ENCODE measurements around the gene TMEM116.
A peak's percentile ranks its signal among the peaks of the same experiment; 100 is the strongest.
"Not testable (repeated sequence)": the region's sequence is repeated elsewhere in the genome, so short reads cannot be mapped to it uniquely, and the experiment has no call there.

The TMEM116 gene

GRCh38 chr12:112012775-112013600 is at the start of gene TMEM116, which contains the start of gene ERP29:
Gene TMEM116, minus strand, starts transcription at chr12:112013165. Its CDS starts 7,895 bp downstream, at chr12:112005270.
Gene ERP29, plus strand, starts transcription at chr12:112013426. Its CDS starts 40 bp downstream, at chr12:112013466.
- peaks cover 8% of the 10 kb centered on the region for H3K9me3 Mint-ChIP-seq
- H3K4me3 Mint-ChIP-seq, result peak within 1 kb of the TSS; percentile 85
- H3K27ac Mint-ChIP-seq, result peak within 1 kb of the TSS; percentile 91
- H3K27me3 Mint-ChIP-seq (ENCODE audit: low read depth), result no peaks in the 10 kb centered on the region
- peaks cover 33% of the 10 kb centered on the region for H3K36me3 Mint-ChIP-seq (ENCODE audit: low read depth)
- peaks cover 39% of the 10 kb centered on the region for H3K4me1 Mint-ChIP-seq (ENCODE audit: low read depth)

- Mint-ChIP-seq H3K36me3 (ENCODE audit: low read depth) (peaks cover 26% of the 10 kb centered on the region), H3K4me1 (ENCODE audit: low read depth) (no peaks in the 10 kb centered on the region), H3K4me3 (no peak overlapping the region), H3K27ac (peak overlapping the region; percentile 9), H3K9me3 (no peaks in the 10 kb centered on the region), H3K27me3 (ENCODE audit: low read depth) (no peaks in the 10 kb centered on the region)
Measured at GRCh38 chr12:112061137-112061536, 48.2 kb upstream of the TMEM116 start.

DNA sequence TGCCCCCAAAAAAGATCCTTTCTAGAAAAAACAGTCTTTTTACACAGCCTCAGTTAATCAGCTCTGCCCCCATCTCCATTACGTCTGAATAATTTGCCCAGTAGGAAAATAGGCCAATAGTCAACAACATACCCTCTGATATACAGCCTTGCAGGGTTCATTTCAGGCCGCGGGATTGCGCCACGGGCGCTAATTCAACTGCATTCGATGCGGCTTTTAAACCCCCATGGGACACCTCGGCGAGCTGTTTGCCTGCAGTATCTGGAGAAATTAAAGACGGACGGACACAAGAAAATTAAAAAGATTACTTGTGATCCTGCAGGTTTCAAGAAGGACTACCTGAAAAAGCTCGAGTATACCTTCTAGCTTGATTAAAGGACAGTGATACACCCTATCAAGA is 36.4 kb upstream of the TMEM116 start:
- Mint-ChIP-seq H3K4me1 (ENCODE audit: low read depth) (peaks cover 12% of the 10 kb centered on the region), H3K27ac (no peak overlapping the region), H3K4me3 (no peak overlapping the region), H3K36me3 (ENCODE audit: low read depth) (peaks cover 48% of the 10 kb centered on the region), H3K9me3 (no peaks in the 10 kb centered on the region), H3K27me3 (ENCODE audit: low read depth) (no peaks in the 10 kb centered on the region)

DNA sequence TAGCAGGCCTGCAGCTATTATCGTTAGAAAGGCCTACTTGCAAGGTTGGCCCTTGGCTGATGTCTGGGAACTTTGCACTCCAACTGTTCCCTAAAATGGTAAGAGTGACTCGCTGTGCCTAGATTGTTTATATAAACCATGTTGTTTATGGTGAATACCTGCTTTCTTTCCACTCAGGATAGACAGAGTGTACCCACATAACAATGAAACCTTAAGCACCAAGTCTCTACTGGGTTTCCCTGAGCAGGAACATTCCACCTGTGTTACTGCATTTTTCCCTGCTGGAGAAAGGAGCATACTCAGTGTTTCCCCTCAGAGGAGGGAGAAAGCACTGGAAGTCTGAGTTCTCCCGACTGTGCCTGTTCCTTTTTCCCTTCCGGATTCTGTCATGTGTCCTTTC is 33.0 kb upstream of the TMEM116 start:
- H3K9me3 Mint-ChIP-seq, result no peaks in the 10 kb centered on the region
- no peak overlapping the region for H3K27ac Mint-ChIP-seq
- peaks cover 38% of the 10 kb centered on the region for H3K36me3 Mint-ChIP-seq (ENCODE audit: low read depth)
- no peaks in the 10 kb centered on the region for H3K4me1 Mint-ChIP-seq (ENCODE audit: low read depth)
- no peak overlapping the region for H3K4me3 Mint-ChIP-seq
- no peaks in the 10 kb centered on the region for H3K27me3 Mint-ChIP-seq (ENCODE audit: low read depth)

GRCh38 chr12:112036614-112037013 is 23.6 kb upstream of the TMEM116 start:
- not testable (repeated sequence) for H3K27me3 Mint-ChIP-seq (ENCODE audit: low read depth); H3K4me3 Mint-ChIP-seq; H3K4me1 Mint-ChIP-seq (ENCODE audit: low read depth); H3K27ac Mint-ChIP-seq; H3K9me3 Mint-ChIP-seq
- H3K36me3 Mint-ChIP-seq (ENCODE audit: low read depth), result peaks cover 50% of the 10 kb centered on the region

DNA sequence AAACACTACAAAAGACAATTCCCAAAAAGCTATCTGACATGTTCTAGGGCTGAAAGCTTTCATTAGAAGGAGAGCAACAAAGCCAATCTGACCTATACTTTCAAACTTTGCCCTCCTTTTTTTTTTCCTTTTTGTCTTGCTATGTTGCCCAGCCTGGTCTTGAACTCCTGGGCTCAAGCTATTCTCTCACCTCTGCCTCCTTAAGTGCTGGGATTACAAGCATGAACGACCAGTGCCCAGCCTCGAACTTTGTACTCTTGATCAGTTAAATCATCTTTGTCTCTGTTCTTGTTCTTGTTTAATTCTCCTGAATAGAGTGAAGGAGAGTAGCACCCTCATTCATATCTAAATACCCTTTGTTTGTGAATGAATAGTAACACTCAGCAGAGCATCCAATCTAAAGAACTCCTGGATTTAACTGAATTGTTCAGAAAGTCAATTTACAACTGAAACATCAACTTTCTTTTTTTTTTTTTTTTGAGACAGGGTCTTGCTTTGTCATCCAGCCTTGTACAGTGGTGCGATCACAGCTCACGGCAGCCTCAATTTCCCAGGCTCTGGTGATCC is 22.3 kb upstream of the TMEM116 start:
- H3K27ac Mint-ChIP-seq, result no peak overlapping the region
- H3K9me3 Mint-ChIP-seq, result no peaks in the 10 kb centered on the region
- peaks cover 58% of the 10 kb centered on the region for H3K36me3 Mint-ChIP-seq (ENCODE audit: low read depth)

DNA sequence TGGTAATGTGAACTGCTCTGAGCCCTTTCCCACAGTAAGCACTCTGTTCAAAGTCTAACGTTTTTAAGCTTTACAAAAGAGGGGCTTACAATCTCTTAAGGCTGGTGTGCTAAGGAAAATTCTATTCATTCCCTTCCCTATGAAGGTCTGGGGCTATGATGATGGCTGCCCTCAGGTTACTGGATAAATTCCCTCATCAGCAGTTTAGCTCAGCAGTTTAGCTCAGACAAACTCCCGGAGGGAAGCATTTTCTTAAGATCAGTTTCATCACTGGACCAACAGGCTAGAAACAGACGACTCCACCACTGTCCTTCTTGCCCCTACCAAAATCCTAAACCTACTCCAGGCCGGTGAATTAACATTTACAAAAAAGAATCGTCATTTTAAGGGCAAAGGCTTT is 19.3 kb upstream of the TMEM116 start:
- H3K4me3 Mint-ChIP-seq, result no peak overlapping the region
- H3K4me1 Mint-ChIP-seq (ENCODE audit: low read depth), result peaks cover 2% of the 10 kb centered on the region
- peaks cover 54% of the 10 kb centered on the region for H3K36me3 Mint-ChIP-seq (ENCODE audit: low read depth)
- H3K27me3 Mint-ChIP-seq (ENCODE audit: low read depth), result no peaks in the 10 kb centered on the region
- H3K9me3 Mint-ChIP-seq, result no peaks in the 10 kb centered on the region
- peak overlapping the region; percentile 41 for H3K27ac Mint-ChIP-seq

More for the DNA sequence above, 22.3 kb upstream of the TMEM116 start:
- Mint-ChIP-seq H3K27me3 (ENCODE audit: low read depth) (no peaks in the 10 kb centered on the region), H3K4me1 (ENCODE audit: low read depth) (peaks cover 2% of the 10 kb centered on the region), H3K4me3 (no peak overlapping the region)

GRCh38 chr12:112031472-112031871 is 18.5 kb upstream of the TMEM116 start:
- Mint-ChIP-seq H3K36me3 (ENCODE audit: low read depth) (peaks cover 52% of the 10 kb centered on the region), H3K27ac (no peak overlapping the region), H3K4me3 (no peak overlapping the region)

DNA sequence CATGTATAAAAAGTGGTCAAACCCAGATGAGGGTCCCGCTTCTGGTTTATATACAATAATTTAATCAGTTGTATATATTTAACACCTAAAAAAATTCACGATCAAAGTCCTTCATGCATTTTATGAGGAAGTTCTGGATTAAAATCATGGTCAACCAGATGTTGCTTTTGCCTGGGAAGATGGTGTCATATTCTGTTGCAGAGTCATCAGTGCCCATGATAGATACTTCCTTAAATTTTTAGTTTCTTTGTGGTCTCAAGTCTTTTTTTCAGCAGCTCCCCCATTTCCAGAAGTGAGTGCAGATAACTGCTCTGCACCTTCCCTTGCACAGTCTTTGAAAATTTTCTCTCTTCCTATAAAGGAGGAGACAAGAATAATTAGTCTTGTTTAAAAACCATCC is 16.3 kb upstream of the TMEM116 start:
- Mint-ChIP-seq H3K27ac (no peak overlapping the region), H3K4me3 (no peak overlapping the region), H3K4me1 (ENCODE audit: low read depth) (peaks cover 10% of the 10 kb centered on the region), H3K36me3 (ENCODE audit: low read depth) (peaks cover 50% of the 10 kb centered on the region), H3K27me3 (ENCODE audit: low read depth) (no peaks in the 10 kb centered on the region), H3K9me3 (no peaks in the 10 kb centered on the region)

More at GRCh38 chr12:112031472-112031871, 18.5 kb upstream of the TMEM116 start:
- Mint-ChIP-seq H3K9me3 (no peaks in the 10 kb centered on the region), H3K27me3 (ENCODE audit: low read depth) (no peaks in the 10 kb centered on the region), H3K4me1 (ENCODE audit: low read depth) (peaks cover 2% of the 10 kb centered on the region)

GRCh38 chr12:112025808-112026375 is 12.9 kb upstream of the TMEM116 start:
- Mint-ChIP-seq H3K27me3 (ENCODE audit: low read depth) (no peaks in the 10 kb centered on the region), H3K36me3 (ENCODE audit: low read depth) (peaks cover 50% of the 10 kb centered on the region), H3K4me3 (no peak overlapping the region), H3K27ac (peak overlapping the region; percentile 73), H3K9me3 (no peaks in the 10 kb centered on the region), H3K4me1 (ENCODE audit: low read depth) (peaks cover 18% of the 10 kb centered on the region)

DNA sequence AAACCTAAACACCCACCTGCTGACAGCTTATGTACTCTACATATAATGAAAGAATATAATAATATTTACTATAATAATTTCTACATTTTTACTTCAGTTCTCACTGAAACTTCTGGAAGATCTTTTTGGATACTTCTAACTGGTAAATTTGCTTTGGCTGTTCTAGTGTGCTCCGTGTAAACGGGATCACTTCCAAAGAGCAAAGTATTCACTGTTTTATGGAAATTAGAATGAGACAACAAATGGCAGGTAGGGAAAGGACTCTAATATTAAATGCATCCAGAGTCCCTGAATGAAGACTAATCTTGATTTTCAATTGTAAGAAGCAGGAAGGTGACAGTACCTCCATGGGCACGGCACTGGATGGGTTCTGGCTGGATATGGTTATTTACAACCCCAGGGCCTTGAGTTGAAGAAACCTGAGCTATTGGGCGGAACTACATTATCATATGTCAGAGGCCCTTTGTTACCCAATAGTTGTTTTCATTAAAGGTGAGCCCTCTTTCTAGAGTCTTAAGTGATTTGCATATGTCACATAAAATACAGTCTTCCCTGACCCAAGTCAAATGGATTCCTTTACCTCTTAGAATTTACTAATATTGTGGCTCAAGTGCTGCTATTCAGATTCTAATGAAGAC is 10.9 kb upstream of the TMEM116 start:
- H3K4me1 Mint-ChIP-seq (ENCODE audit: low read depth), result peaks cover 26% of the 10 kb centered on the region
- H3K36me3 Mint-ChIP-seq (ENCODE audit: low read depth), result peaks cover 38% of the 10 kb centered on the region
- no peak overlapping the region for H3K4me3 Mint-ChIP-seq
- H3K27ac Mint-ChIP-seq, result no peak overlapping the region
- no peaks in the 10 kb centered on the region for H3K9me3 Mint-ChIP-seq
- no peaks in the 10 kb centered on the region for H3K27me3 Mint-ChIP-seq (ENCODE audit: low read depth)

DNA sequence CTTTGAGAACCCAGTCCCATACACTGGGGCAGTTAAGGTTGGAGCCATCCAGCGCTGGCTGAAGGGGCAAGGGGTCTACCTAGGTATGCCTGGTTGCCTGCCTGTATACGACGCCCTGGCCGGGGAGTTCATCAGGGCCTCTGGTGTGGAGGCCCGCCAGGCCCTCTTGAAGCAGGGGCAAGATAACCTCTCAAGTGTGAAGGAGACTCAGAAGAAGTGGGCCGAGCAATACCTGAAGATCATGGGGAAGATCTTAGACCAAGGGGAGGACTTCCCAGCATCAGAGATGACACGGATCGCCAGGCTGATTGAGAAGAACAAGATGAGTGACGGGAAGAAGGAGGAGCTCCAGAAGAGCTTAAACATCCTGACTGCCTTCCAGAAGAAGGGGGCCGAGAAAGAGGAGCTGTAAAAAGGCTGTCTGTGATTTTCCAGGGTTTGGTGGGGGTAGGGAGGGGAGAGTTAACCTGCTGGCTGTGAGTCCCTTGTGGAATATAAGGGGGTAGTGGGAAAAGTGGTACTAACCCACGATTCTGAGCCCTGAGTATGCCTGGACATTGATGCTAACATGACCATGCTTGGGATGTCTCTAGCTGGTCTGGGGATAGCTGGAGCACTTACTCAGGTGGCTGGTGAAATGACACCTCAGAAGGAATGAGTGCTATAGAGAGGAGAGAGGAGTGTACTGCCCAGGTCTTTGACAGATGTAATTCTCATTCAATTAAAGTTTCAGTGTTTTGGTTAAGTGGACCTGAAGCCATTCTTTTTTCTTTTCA is 9.5 kb upstream of the TMEM116 start:
- H3K27ac Mint-ChIP-seq, result peak overlapping the region; percentile 59
- peaks cover 33% of the 10 kb centered on the region for H3K4me1 Mint-ChIP-seq (ENCODE audit: low read depth)
- peaks cover 29% of the 10 kb centered on the region for H3K36me3 Mint-ChIP-seq (ENCODE audit: low read depth)

DNA sequence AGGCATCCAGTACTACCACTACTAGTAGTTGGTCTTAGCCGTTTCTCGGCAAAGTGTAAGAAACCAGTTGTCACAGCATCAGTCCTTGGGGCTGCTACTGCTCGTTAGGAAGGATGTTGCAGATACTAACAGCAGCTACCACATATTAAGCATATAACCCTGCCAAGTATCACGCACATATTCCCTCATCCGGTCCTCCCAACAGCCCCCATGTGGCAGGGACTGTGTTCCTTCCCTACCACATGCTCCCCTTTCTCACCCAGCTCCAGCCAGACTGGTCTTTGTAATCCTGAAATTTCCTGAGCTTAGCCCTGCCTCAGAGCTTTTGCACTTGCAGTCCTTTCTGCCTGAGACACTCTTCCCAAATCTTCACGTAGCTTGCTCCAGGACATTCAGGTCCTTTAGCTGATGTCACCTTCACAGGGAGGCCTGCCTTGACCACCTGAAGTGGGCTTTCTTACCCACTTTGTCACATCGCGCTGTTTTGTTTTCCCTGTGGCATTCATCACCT is 8.0 kb upstream of the TMEM116 start:
- H3K27ac Mint-ChIP-seq, result peak overlapping the region; percentile 26

More for the DNA sequence above, 9.5 kb upstream of the TMEM116 start:
- no peaks in the 10 kb centered on the region for H3K9me3 Mint-ChIP-seq
- no peak overlapping the region for H3K4me3 Mint-ChIP-seq
- H3K27me3 Mint-ChIP-seq (ENCODE audit: low read depth), result no peaks in the 10 kb centered on the region

More for the DNA sequence above, 8.0 kb upstream of the TMEM116 start:
- Mint-ChIP-seq H3K9me3 (peaks cover 3% of the 10 kb centered on the region), H3K4me3 (no peak overlapping the region), H3K4me1 (ENCODE audit: low read depth) (peaks cover 35% of the 10 kb centered on the region), H3K27me3 (ENCODE audit: low read depth) (no peaks in the 10 kb centered on the region), H3K36me3 (ENCODE audit: low read depth) (peaks cover 36% of the 10 kb centered on the region)

All from T-helper 1 cell treated with Interleukin-12 subunit alpha and Interleukin-12 subunit beta and Interleukin-4 antibody, amounts not matched to agents 30 μg/mL and 1 μg/mL, for 36 hours (primary cell).